H1 (cell line): ENCODE results near the gene SOX15. TPM values are rescaled to one million over a fixed set of nuclear protein-coding genes. Genes with fewer than 3 reads are reported as not detected.

Experiments
- PHF8 ChIP-seq: fragments of 200-600 bp; sonication (generic); conservative IDR thresholded peaks from 2 replicates; pipeline ENCODE4 v1.7.1; 2012; ENCODE audit warnings: low read depth, mild to moderate bottlenecking, inconsistent platforms, low read length, moderate library complexity
- TAF1 ChIP-seq: IDR thresholded peaks from 2 replicates; pipeline ENCODE4 v1.6.1; 2011; ENCODE audit warnings: mild to moderate bottlenecking, low read depth, low read length
- polyA plus RNA-seq, 7 experiments: library from polyadenylated mRNA; depleted of rRNA in 3 of 7; stranded (reverse) in 5 of 7; unstranded in 2 of 7; fragments of >200 nt in 5 of 7; fragments of 200-250 nt in 2 of 7; gene quantifications; 1 replicate in 5 of 7; 2 replicates in 1 of 7; 4 replicates in 1 of 7; pipeline versions ENCODE4 v1.2.1 to v1.2.3, GENCODE V29; 2011 to 2013; ENCODE audit warnings: missing spikeins in 2 of 7, mixed read lengths in 2 of 7
- total RNA-seq: library from RNA; stranded (reverse); fragmentation: NEBNext Ultra II Directional; extraction: Animal tissue kit (Norgen Biotek cat#: 25700); gene quantifications from 2 replicates; pipeline ENCODE4 v1.2.1, GENCODE V29; 2021

Gene SOX15
- total and polyA plus RNA-seq, 2 of the 8 experiments (the other 6 are each of a cell fraction or from before 2014, with no cell fraction given): 14.3 to 26.8 TPM

- TF ChIP-seq TAF1: no peak
- no peak for TF ChIP-seq PHF8
These were observed 20.3 kb downstream of the SOX15 start (continued) for GRCh38 chr17:7569571-7569970.
